GM18502 (cell line): ENCODE data around the gene CLDN4.

Source experiments
- ATAC-seq: cut with Tn5 transposase; IDR thresholded peaks from one replicate; pipeline ENCODE4 v1.9.1; 2021; ENCODE audit warnings: mild to moderate bottlenecking; ENCODE audit not compliant: unreplicated experiment, poor library complexity

Gene CLDN4

GRCh38 chr7:73869011-73869798, 38.4 kb downstream of the CLDN4 start:
- ATAC-seq: no peak

- ATAC-seq: no peak
Measured at GRCh38 chr7:73870041-73870492, 39.3 kb downstream of the CLDN4 start.

GRCh38 chr7:73871163-73872011, 40.6 kb downstream of the CLDN4 start:
- no peak for ATAC-seq

GRCh38 chr7:73872056-73872908, 41.5 kb downstream of the CLDN4 start:
- ATAC-seq: no peak

- no peak for ATAC-seq
Measured at GRCh38 chr7:73876361-73876760, 45.6 kb downstream of the CLDN4 start.

- ATAC-seq: no peak
Measured at GRCh38 chr7:73876973-73877372, 46.2 kb downstream of the CLDN4 start.

GRCh38 chr7:73879977-73880681, 49.3 kb downstream of the CLDN4 start:
- ATAC-seq: no peak

GRCh38 chr7:73880755-73881328, 50.0 kb downstream of the CLDN4 start:
- ATAC-seq: no peak

GRCh38 chr7:73881352-73882046, 50.7 kb downstream of the CLDN4 start:
- no peak for ATAC-seq

GRCh38 chr7:73882047-73882402, 51.2 kb downstream of the CLDN4 start:
- no peak for ATAC-seq
